ENCODE results near the gene C2CD5. TPM values are rescaled to one million over a fixed set of nuclear protein-coding genes. Genes with fewer than 3 reads are reported as not detected.

C2CD5 gene
- total and polyA plus RNA-seq, 12 donors: 13.8 to 38.9 (median 27.4) TPM

DNA sequence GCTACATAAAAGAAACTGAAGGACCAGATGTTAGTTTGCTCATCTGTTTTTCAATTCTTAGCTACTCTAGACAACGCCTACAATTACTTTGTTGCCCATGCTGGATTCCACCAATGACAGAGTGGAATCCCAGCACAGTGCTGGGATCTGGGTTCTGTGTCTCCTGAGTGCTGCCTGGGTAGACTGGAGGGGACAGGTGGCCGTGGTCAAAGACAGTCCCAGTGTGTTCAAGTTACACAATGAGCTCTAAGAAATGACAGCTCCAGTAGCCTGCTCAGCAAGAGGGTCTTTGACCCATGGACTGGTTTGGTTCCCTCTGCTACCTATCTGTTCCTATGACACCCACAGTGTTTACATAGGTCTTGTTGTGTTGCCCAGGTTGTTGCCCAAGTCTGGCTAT lies 38.5 kb downstream of the C2CD5 start:
- Histone ChIP-seq H3K4me1 (replicated peaks in 1 of 2) (no peaks in the 10 kb centered on the region), H3K4me3 (no peak overlapping the region), H3K9me3 (replicated peaks in 1 of 3) (no peaks in the 10 kb centered on the region), H3K36me3 (replicated peaks in 1 of 2) (peaks cover 0 to 18% of the 10 kb centered on the region in 2 donors), H3K27me3 (no peaks in the 10 kb centered on the region), H3K27ac (no peak overlapping the region)
- TF ChIP-seq CTCF (IDR thresholded peaks at IDR 0.05): no peak
- TF ChIP-seq POLR2A (IDR thresholded peaks at IDR 0.05): no peak
- intact Hi-C loops (cut with DNase I): no loop called here
- 96 to 100% (median 97%) methylated on average over 2 of the region's 2 CpGs for WGBS, 4 donors
- no peak for DNase-seq

DNA sequence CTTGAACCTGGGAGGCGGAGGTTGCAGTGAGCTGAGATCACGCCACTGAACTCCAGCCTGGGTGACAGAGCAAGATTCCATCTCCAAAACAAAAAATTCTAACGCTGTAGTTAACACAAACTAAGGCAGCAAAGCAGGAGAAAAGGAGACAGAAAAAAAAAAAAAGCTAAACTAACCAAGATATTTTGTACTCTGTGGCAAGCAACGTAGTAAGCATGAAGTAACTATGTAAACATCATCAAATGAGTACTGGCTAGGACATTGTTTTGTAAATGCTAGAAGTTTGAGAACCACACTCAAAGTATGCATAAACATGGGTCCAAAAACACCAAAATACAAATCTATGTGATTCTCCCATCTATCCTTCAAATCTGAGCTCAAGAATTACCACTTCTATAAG lies 44.2 kb downstream of the C2CD5 start:
- H3K4me3 ChIP-seq: no peak overlapping the region
- 95 to 98% (median 97%) methylated on average over 4 of the region's 4 CpGs for WGBS, 4 donors
- H3K9me3 ChIP-seq (replicated peaks in 1 of 3): peaks cover 0 to 3% (median 0%) of the 10 kb centered on the region in 3 donors
- TF ChIP-seq POLR2A (IDR thresholded peaks at IDR 0.05) (no peak), CTCF (IDR thresholded peaks at IDR 0.05) (no peak)
- DNase-seq: no peak
- H3K27me3 ChIP-seq: no peaks in the 10 kb centered on the region
- H3K36me3 ChIP-seq (replicated peaks in 1 of 2): peaks cover 0 to 8% of the 10 kb centered on the region in 2 donors
- intact Hi-C loops (cut with DNase I): no loop called here
- H3K4me1 ChIP-seq (replicated peaks in 1 of 2): no peaks in the 10 kb centered on the region
- H3K27ac ChIP-seq: no peak overlapping the region

DNA sequence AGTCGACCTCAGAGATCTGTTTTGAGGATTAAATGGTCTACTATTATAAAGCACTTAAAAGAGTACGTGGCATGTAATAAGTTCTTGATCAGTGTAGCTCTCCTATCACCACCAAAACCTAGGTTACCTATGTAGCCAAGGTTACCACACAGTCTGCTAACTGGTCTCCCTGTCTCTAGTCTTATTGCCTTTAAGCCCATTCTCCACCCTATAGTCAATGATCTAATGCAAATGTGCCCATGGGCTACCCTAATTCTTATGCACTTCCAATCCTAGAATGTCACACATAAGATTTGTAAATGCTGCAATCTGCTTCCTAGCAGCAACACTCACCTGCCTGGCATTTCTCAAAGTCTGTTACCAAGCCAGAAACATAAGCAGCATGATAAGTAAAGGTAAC lies 44.9 kb downstream of the C2CD5 start:
- 85 to 90% (median 89%) methylated on average over 2 of the region's 2 CpGs for WGBS, 4 donors
- intact Hi-C loops (cut with DNase I): no loop called here

DNA sequence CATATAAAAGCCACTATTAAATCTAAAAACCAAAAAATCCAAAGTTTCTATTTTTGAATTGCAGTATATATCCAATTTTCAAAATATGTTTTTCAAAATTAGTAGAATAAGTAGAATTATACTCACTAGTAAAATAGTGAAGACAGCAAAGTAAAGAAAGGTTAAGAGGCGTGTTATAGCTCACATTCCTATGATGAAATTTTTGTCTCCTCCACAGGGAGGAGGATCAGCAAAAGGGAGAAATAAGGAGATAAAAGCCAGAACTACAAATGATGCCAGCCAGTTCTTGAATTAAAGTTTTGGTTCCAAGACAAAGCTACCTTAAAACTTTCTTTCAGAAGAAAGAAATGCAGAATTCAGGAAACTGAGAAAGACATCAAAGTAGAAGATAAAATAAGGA lies 50.0 kb downstream of the C2CD5 start:
- Histone ChIP-seq H3K9me3 (replicated peaks in 1 of 3) (peaks cover 0 to 13% (median 0%) of the 10 kb centered on the region in 3 donors), H3K27ac (no peak overlapping the region), H3K36me3 (replicated peaks in 1 of 2) (peaks cover 0 to 21% of the 10 kb centered on the region in 2 donors), H3K4me1 (replicated peaks in 1 of 2) (no peaks in the 10 kb centered on the region), H3K4me3 (no peak overlapping the region), H3K27me3 (no peaks in the 10 kb centered on the region)
- TF ChIP-seq POLR2A (IDR thresholded peaks at IDR 0.05) (no peak), CTCF (IDR thresholded peaks at IDR 0.05) (no peak)
- 79 to 86% (median 83%) methylated on average over 1 of the region's 1 CpG for WGBS, 4 donors
- intact Hi-C loops (cut with DNase I): no loop called here
- DNase-seq: no peak

More for the DNA sequence above, 44.9 kb downstream of the C2CD5 start:
- TF ChIP-seq POLR2A (IDR thresholded peaks at IDR 0.05) (no peak), CTCF (IDR thresholded peaks at IDR 0.05) (no peak)
- peaks cover 0 to 10% (median 0%) of the 10 kb centered on the region in 3 donors for H3K9me3 ChIP-seq (replicated peaks in 1 of 3)
- no peak overlapping the region for H3K4me3 ChIP-seq
- no peak overlapping the region for H3K27ac ChIP-seq
- no peak for DNase-seq
- peaks cover 0 to 8% of the 10 kb centered on the region in 2 donors for H3K36me3 ChIP-seq (replicated peaks in 1 of 2)
- H3K4me1 ChIP-seq (replicated peaks in 1 of 2): no peaks in the 10 kb centered on the region
- H3K27me3 ChIP-seq: no peaks in the 10 kb centered on the region
